Left cardiac atrium (tissue), 4 donors: ENCODE measurements around the gene EGFR. TPM values are rescaled to one million over a fixed set of nuclear protein-coding genes. Genes with fewer than 3 reads are reported as not detected.
A peak's percentile ranks its signal among the peaks of the same experiment; 100 is the strongest.
"Not testable (repeated sequence)": the region's sequence is repeated elsewhere in the genome, so short reads cannot be mapped to it uniquely, and the experiment has no call there.

Source experiments
- ATAC-seq, 2 donors: fragments of 200-7000 bp; cut with Tn5 transposase; one replicate each; pipeline ENCODE4 v1.9.1; 2020; ENCODE audit warnings: mild to moderate bottlenecking in 2 of 2, moderate library complexity in 2 of 2
- DNase-seq: peaks from one replicate; pipeline ENCODE4 v3.0.0-alpha.2; 2020
- intact Hi-C, 2 donors: fragments of 100-400 bp; cut with DNase I; formaldehyde crosslinking; loops; one replicate each; pipeline versions ENCODE4 v1.14.1 to v1.15.1; 2022 to 2023
- total RNA-seq, 2 donors: library from RNA; stranded (reverse); fragmentation: NEBNext Ultra II Directional; extraction: Animal tissue kit (Norgen Biotek cat#: 25700); gene quantifications; one replicate each; pipeline ENCODE4 v1.2.1, GENCODE V29; 2021
- donor health status: DM: no; HTN: yes; CAD: no.
- donor health status: DM: no; HTN: yes; CAD: no; lungs with severe emphysema.
- donor health status: DM: yes; HTN: yes; CAD: no.
- donor health status: Dilated cardiomyopathy.

Gene EGFR
- total RNA-seq, 2 donors from 2014 or later: 23.3 to 26.6 TPM

DNA sequence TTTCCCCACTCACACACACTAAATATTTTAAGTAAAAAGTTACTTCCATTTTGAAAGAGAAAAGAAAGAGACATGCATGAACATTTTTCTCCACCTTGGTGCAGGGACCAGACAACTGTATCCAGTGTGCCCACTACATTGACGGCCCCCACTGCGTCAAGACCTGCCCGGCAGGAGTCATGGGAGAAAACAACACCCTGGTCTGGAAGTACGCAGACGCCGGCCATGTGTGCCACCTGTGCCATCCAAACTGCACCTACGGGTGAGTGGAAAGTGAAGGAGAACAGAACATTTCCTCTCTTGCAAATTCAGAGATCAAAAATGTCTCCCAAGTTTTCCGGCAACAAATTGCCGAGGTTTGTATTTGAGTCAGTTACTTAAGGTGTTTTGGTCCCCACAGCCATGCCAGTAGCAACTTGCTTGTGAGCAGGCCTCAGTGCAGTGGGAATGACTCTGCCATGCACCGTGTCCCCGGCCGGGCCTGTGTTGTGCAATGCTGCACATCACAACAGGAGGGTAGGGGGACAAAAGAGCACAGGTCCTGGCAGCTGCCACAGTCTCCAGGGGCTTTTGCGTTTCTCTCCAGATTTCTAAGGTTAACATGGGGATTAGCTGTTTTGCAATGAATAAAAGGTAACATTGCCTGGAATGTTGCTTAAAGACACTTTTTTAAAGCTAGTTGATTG is 146.5 kb downstream of the EGFR start:
- no peak for ATAC-seq
- no peak for DNase-seq
- intact Hi-C loops: no loop called here

DNA sequence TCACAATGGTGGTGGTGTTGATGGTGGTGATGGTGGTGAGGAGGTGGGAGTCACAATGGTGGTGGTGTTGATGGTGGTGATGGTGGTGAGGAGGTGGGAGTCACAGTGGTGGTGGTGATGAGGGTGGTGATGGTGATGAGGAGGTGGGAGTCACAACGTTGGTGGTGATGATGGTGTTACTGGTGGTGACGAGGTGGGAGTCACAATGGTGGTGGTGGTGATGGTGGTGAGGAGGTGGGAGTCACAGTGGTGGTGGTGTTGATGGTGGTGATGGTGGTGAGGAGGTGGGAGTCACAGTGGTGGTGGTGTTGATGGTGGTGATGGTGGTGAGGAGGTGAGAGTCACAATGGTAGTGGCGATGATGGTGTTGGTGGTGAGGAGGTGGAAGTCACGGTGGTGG is 148.5 kb downstream of the EGFR start:
- ATAC-seq, intact Hi-C loops, DNase-seq: not testable (repeated sequence)

DNA sequence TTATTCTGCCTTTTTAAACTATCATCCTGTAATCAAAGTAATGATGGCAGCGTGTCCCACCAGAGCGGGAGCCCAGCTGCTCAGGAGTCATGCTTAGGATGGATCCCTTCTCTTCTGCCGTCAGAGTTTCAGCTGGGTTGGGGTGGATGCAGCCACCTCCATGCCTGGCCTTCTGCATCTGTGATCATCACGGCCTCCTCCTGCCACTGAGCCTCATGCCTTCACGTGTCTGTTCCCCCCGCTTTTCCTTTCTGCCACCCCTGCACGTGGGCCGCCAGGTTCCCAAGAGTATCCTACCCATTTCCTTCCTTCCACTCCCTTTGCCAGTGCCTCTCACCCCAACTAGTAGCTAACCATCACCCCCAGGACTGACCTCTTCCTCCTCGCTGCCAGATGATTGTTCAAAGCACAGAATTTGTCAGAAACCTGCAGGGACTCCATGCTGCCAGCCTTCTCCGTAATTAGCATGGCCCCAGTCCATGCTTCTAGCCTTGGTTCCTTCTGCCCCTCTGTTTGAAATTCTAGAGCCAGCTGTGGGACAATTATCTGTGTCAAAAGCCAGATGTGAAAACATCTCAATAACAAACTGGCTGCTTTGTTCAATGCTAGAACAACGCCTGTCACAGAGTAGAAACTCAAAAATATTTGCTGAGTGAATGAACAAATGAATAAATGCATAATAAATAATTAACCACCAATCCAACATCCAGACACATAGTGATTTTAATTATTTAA is 151.7 kb downstream of the EGFR start:
- intact Hi-C loops: no loop called here
- DNase-seq: no peak
- ATAC-seq: no peak

DNA sequence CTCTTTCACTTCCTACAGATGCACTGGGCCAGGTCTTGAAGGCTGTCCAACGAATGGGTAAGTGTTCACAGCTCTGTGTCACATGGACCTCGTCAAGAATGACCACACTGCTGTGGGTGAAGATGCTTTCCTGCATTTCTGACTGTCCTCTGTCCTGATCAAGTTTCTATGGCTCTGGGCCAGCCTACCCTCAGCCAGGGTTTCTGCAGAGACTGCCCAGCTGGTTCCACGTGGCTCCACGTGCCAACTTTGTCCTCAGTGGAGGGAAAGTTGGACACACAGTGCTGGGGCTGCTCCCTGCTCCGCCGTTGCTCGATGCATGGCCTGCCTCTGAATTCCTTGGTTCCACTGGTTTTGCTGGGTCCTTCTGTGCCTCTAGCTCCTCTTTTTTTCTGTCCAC is 152.3 kb downstream of the EGFR start:
- intact Hi-C loops: no loop called here
- DNase-seq (no peak), ATAC-seq (no peak)

DNA sequence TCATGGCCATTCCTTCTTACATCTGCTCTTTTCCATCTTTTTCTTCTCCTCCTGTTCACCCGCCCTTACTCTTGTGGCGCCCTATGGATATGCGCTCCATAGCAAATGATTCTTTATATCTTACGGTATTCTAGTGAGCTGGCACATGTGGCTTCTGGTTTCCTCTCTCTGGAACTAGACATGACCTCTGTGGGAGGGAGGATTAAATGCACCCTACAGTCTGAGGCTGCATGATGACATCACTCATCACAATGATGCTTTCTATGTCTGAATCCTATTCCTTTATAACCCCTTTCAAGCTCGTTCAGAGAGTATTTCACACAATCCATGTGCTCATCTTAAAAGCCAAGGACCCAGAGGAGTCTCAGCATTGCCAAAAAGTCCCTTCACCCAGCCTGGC is 153.3 kb downstream of the EGFR start:
- ATAC-seq (no peak), DNase-seq (no peak)
- intact Hi-C loops: no loop called here

DNA sequence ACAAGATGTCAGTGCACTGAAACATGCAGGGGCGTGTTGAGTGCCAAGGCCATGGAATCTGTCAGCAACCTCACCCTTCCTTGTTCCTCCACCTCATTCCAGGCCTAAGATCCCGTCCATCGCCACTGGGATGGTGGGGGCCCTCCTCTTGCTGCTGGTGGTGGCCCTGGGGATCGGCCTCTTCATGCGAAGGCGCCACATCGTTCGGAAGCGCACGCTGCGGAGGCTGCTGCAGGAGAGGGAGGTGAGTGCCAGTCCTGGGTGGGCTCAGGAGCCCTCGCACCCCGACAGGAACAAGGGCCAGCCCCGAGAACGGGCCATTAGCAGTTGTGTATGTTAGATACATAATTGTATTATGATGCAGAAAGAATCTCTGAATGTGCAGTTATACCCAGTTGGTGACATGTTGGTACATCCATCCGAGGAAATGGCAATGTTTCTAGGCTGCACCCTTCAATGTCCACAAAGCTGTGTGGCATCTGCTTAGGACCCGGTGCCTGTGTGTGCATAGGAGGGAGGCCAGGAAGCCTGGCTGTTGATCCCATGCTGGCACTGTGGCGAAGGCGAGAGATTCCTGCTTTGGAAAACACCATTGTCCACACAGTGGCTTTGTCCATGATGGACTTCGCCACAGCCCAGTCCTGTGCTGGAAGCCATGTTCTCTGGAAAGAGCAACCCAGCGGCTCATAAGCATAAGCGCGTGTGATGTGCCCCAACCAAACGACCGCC is 154.2 kb downstream of the EGFR start:
- ATAC-seq (no peak), DNase-seq (no peak)
- intact Hi-C loops: no loop called here

DNA sequence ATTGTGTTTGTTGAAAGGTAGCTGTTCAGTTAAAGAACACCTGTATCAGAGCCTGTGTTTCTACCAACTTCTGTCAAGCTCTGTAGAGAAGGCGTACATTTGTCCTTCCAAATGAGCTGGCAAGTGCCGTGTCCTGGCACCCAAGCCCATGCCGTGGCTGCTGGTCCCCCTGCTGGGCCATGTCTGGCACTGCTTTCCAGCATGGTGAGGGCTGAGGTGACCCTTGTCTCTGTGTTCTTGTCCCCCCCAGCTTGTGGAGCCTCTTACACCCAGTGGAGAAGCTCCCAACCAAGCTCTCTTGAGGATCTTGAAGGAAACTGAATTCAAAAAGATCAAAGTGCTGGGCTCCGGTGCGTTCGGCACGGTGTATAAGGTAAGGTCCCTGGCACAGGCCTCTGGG is 154.9 kb downstream of the EGFR start:
- intact Hi-C loops: no loop called here
- ATAC-seq: no peak
- no peak for DNase-seq

DNA sequence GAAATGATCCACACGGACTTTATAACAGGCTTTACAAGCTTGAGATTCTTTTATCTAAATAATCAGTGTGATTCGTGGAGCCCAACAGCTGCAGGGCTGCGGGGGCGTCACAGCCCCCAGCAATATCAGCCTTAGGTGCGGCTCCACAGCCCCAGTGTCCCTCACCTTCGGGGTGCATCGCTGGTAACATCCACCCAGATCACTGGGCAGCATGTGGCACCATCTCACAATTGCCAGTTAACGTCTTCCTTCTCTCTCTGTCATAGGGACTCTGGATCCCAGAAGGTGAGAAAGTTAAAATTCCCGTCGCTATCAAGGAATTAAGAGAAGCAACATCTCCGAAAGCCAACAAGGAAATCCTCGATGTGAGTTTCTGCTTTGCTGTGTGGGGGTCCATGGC is 155.6 kb downstream of the EGFR start:
- intact Hi-C loops: no loop called here
- DNase-seq: no peak
- ATAC-seq: no peak

DNA sequence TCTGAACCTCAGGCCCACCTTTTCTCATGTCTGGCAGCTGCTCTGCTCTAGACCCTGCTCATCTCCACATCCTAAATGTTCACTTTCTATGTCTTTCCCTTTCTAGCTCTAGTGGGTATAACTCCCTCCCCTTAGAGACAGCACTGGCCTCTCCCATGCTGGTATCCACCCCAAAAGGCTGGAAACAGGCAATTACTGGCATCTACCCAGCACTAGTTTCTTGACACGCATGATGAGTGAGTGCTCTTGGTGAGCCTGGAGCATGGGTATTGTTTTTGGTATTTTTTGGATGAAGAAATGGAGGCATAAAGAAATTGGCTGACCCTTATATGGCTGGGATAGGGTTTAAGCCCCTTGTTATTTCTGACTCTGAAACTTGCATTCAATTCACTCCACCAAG is 156.0 kb downstream of the EGFR start:
- intact Hi-C loops: no loop called here
- DNase-seq (no peak), ATAC-seq (no peak)

DNA sequence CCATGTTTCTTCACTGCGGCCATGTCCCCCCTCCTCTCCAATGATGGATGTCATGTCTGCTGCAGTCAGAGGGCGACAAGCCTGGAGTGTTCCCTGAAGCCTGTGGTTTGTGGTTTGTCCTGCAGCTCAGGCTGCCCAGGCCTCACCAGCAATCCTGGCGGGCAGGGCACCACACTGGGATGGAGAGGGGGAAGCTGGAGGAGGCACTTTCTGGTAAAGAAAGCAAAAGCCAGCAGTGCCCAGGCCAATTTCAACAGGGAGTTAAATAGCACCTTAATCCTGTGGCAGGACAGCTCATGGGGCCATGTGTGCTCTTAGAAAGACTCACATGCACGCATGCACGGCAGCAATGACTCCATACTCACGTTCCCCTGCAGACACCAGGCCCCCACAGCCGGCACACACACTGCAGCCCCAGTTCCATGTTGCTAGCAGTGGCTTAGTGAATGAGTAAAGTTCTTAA is 158.3 kb downstream of the EGFR start:
- DNase-seq: no peak
- intact Hi-C loops: no loop called here
- no peak for ATAC-seq

DNA sequence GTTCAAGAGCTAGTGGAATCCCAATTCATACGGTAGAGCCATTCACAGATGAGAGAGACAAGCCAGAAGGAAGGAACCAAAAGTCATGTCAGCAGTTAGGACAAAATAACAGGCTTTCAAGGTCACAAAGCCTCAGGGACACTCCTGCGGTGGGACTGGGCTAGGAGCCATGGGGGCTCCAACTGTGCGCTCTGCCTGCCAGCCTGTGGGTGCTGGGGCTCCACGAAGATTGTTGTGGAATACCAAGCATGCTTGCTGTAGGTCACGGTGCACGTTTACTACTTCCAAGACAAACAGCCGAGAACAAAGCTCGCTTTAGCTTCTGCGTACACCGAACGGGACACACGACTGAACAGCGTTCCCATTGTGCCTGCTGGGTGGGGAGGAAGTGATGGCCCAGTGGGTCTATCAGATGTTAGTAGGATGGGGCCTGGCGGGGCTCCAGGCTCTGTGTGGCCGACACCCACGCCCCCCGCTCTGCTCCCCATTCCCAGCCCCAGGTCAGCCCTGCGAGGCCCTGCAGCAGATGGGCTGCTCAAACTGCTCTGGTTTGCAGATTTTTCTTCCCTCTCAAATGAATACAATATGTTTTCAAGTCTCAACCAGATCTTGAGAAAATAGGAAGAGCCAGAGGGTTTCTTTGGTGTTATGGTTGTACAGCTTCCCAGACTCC is 158.9 kb downstream of the EGFR start:
- ATAC-seq: peak; percentile 58 to 63
- intact Hi-C loops: no loop called here
- peak; percentile 69 for DNase-seq

DNA sequence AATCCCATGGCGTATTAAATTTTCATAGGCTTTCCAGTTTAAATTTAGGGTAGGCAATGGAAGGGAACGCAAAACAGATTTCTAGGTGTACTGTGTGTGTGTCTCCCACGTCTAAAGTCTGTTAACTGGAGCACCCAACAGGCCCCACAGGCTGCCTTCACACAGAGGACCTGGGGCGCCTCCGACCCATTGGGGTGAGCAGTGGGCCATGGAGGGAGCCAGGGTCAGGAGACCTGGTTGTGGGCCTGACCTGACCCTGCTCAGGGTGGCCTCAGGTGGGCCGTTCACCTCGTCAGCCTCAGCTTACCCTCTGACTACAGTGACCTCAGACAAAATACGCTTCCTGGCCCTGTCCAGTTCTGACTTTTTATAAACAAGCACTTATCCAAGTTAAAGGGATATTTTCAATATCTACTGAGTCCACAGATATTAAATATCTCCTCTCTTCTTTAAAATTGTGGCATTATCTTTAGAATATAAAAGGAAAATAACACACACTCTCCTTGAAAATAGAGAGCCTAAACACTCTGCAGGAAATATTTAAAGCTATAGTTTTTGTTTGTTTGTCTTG is 159.6 kb downstream of the EGFR start:
- intact Hi-C loops: no loop called here
- ATAC-seq (peak in 1 of 2 donors; percentile 10), DNase-seq (no peak)

DNA sequence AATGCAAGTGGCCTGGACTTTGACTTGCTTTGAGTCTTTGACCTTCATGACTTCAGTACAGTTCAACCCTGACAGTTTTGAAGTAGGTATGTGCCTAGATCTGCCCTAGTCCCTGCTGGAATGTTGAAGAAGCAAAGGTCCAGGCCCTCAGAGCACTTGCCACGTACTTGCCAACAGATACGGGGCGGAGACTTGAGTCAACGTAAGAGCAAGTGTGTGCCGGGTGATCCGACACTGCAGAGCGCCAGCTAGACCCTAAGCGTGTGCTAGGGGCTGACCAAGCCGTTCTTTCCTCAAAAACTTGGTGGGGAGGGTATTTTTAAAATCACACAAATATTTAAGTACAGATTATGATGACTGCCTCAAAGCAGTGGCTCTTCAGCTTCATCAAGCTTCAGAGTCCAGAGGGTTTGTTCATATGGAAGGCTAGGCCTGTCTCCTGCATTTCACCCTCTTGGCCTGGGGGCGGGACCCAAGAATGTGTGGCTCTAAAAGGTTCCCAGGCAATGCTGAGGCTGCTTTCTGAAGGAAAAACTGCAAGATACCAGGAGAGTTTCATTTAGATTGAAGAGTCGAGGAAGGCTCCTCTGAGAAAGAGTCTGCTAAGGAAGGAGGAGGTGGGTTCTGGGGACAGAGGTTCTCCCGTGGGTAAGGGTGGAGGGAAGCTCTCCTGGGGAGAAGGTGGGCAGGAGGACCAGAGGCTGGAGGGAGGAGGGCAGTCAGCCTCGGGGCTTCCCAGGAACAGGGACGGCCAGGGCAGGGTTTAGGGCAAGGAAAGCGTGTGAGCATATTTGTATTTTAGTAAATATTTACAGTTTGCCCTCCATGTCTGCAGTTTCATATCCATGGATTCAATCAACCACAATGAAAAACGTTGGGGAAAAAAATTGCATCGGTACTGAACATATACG is 160.3 kb downstream of the EGFR start:
- no peak for DNase-seq
- peak in 1 of 2 donors; percentile 21 for ATAC-seq
- intact Hi-C loops: no loop called here

DNA sequence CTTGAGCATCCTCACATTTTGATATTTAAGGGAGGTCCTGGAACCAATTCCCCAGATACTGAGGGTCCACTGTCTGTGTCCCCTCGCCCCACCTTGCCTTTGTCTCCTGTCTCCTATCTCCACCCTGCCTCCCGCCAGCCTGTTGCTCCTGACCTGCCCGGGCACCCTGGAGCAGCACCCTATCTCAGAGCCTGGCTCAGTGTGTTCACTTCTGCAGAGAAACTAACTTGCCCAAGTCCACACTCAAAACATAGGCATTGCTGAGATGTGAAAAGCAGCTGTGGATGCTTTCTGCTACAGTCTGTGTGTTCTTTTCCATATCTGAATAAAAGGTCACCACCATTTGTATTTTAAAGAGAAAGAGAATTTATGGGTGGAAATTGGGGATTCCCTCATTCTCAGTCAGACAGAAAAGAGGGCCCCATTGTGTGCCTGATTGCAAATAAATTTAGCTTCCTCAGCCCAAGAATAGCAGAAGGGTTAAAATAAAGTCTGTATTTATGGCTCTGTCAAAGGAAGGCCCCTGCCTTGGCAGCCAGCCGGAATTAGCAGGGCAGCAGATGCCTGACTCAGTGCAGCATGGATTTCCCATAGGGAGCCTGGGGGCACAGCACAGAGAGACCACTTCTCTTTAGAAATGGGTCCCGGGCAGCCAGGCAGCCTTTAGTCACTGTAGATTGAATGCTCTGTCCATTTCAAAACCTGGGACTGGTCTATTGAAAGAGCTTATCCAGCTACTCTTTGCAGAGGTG is 161.3 kb downstream of the EGFR start:
- no peak for ATAC-seq
- intact Hi-C loops: no loop called here
- DNase-seq: no peak

DNA sequence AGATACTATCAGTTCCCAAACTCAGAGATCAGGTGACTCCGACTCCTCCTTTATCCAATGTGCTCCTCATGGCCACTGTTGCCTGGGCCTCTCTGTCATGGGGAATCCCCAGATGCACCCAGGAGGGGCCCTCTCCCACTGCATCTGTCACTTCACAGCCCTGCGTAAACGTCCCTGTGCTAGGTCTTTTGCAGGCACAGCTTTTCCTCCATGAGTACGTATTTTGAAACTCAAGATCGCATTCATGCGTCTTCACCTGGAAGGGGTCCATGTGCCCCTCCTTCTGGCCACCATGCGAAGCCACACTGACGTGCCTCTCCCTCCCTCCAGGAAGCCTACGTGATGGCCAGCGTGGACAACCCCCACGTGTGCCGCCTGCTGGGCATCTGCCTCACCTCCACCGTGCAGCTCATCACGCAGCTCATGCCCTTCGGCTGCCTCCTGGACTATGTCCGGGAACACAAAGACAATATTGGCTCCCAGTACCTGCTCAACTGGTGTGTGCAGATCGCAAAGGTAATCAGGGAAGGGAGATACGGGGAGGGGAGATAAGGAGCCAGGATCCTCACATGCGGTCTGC is 162.2 kb downstream of the EGFR start:
- intact Hi-C loops: no loop called here
- ATAC-seq (no peak), DNase-seq (no peak)

DNA sequence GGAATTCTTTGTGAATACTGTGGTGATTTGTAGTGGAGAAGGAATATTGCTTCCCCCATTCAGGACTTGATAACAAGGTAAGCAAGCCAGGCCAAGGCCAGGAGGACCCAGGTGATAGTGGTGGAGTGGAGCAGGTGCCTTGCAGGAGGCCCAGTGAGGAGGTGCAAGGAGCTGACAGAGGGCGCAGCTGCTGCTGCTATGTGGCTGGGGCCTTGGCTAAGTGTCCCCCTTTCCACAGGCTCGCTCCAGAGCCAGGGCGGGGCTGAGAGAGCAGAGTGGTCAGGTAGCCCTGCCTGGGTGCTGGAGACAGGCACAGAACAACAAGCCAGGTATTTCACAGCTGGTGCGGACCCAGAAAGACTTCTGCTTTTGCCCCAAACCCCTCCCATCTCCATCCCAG is 162.9 kb downstream of the EGFR start:
- intact Hi-C loops: no loop called here

DNA sequence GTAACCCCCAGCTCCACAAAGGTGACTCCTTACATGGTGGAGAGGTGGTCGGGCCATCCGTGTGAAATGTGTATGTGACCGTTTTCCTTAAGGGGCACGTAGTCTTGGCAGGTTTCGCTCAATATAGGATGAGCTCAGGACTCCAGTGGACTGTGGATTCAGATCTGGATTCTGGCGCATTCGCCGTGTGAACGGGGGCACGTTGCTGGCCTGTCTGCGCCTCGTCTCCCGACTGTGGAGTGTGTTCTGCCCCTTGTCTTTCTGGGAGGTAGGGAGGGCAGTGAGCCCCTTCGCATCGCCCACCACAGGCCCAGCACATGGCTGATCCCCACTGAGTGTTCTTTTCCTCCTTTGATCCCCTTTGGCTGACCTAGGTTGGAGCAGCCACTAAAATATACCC is 165.1 kb downstream of the EGFR start:
- DNase-seq (no peak), ATAC-seq (no peak)
- intact Hi-C loops: no loop called here

More for the DNA sequence above, 162.9 kb downstream of the EGFR start:
- ATAC-seq: no peak
- no peak for DNase-seq
